Tibial artery (tissue), 4 donors: Measurements from ENCODE around the gene PARP12.

Source experiments
- DNase-seq, 2 donors: peaks; one replicate each; pipeline ENCODE4 v3.0.0-alpha.2; 2019
- H3K27ac ChIP-seq, 2 donors: fragments of 200-600 bp; sonication (generic) in 1 of 2; 1 replicate in 1 of 2; 2 replicates in 1 of 2; pipeline ENCODE4 v1.5.1; 2018 to 2019; ENCODE audit warnings: mild to moderate bottlenecking in 1 of 2
- H3K27me3 ChIP-seq, 2 donors: fragments of 200-600 bp; sonication (generic) in 1 of 2; one replicate each; pipeline versions ENCODE4 v1.5.1 to v1.6.0; 2016 to 2019
- H3K36me3 ChIP-seq, 3 donors: fragments of 200-600 bp; sonication (generic) in 2 of 3; one replicate each; pipeline ENCODE4 v1.5.1; 2016 to 2019; ENCODE audit warnings: mild to moderate bottlenecking in 2 of 3
- H3K4me1 ChIP-seq, 4 donors: fragments of 200-600 bp; sonication (generic) in 2 of 4; 1 replicate in 3 of 4; 2 replicates in 1 of 4; pipeline ENCODE4 v1.5.1; 2016 to 2019
- H3K4me3 ChIP-seq, 2 donors: fragments of 200-600 bp; sonication (generic) in 1 of 2; 1 replicate in 1 of 2; 2 replicates in 1 of 2; pipeline ENCODE4 v1.5.1; 2018 to 2019; ENCODE audit warnings: mild to moderate bottlenecking in 2 of 2
- H3K9me3 ChIP-seq, 3 donors: fragments of 200-600 bp; sonication (generic) in 1 of 3; one replicate each; pipeline ENCODE4 v1.5.1; 2016 to 2019
- intact Hi-C: fragments of 100-400 bp; cut with DNase I; formaldehyde crosslinking; loops from one replicate; pipeline ENCODE4 v1.15.0; 2023; ENCODE audit warnings: low total_unique reads
- TF ChIP-seq, protein P1 (sequence below), 2 experiments: fragments of 200-600 bp in 1 of 2; fragments of 450-650 bp in 1 of 2; IDR thresholded peaks; one replicate each; pipeline ENCODE4 v1.5.1; 2017 to 2019; ENCODE audit warnings: antibody characterized with exemption in 2 of 2, mild to moderate bottlenecking in 1 of 2, moderate library complexity in 1 of 2

PARP12 gene

DNA sequence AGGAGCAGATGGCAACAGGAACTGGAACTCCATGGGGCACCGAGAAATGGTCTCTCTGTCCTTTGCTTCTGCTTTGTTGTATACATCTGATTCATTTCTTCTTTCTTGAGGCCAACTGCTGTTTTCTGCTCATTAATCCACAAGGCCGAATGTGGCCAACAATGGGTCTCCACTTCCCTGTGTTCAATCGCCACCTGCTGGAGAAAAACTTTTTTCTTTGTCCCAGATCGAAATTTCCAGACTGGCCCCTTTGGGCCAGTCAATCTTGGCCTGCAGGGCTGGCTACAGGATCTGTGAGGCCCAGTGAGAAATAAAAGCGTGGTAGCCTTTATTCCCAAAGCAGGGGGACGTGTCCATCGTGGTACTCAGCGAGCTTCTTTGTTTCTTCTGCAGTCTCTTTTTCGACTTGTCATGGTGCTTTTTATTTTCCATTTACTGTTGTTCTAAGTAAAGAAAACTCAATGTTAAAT lies 58.8 kb downstream of the PARP12 start:
- no peak overlapping the region for H3K27ac ChIP-seq
- TF ChIP-seq, protein P1, sequence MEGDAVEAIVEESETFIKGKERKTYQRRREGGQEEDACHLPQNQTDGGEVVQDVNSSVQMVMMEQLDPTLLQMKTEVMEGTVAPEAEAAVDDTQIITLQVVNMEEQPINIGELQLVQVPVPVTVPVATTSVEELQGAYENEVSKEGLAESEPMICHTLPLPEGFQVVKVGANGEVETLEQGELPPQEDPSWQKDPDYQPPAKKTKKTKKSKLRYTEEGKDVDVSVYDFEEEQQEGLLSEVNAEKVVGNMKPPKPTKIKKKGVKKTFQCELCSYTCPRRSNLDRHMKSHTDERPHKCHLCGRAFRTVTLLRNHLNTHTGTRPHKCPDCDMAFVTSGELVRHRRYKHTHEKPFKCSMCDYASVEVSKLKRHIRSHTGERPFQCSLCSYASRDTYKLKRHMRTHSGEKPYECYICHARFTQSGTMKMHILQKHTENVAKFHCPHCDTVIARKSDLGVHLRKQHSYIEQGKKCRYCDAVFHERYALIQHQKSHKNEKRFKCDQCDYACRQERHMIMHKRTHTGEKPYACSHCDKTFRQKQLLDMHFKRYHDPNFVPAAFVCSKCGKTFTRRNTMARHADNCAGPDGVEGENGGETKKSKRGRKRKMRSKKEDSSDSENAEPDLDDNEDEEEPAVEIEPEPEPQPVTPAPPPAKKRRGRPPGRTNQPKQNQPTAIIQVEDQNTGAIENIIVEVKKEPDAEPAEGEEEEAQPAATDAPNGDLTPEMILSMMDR (IDR thresholded peaks at IDR 0.05), result peak; percentile 18 to 24

DNA sequence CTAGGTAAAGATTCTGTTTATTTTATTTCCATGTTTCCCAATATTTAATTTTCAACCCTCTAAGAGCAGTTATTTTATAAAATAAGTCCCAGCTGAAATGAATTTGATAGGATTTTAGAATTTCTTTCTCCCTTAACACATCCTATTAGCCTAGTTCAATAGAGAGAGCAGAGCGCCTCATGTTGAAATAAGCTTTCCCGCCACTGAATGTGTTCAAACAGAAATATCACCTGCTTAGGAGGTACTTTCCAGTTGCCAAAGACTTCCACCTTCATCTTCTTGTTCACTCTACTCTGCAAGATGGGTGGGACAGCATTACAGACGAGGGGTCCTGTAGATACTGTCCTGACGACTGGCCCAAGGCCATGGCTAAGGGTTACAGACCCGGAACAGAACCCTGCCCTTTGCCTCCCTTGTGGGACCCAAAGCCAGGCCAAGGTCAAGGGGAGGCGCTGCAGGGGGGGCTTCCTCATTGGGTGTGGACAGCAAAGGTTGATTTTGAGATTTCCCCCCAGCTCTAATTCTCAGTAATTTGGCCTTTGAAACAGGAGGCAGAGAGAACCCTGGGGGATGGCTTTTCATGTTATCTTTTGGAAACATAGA lies 62.0 kb downstream of the PARP12 start:
- H3K4me1 ChIP-seq, result no peaks in the 10 kb centered on the region
- no peak for DNase-seq
- TF ChIP-seq, protein P1 (IDR thresholded peaks at IDR 0.05), result no peak
- no peaks in the 10 kb centered on the region for H3K36me3 ChIP-seq
- intact Hi-C loops, result loop anchor here (10.0 kb wide), 3 partner anchors 216 to 506 kb away; no protein-coding TSS in a partner anchor
- no peaks in the 10 kb centered on the region for H3K27me3 ChIP-seq
- H3K4me3 ChIP-seq, result no peak overlapping the region
- no peak overlapping the region for H3K27ac ChIP-seq
- no peaks in the 10 kb centered on the region for H3K9me3 ChIP-seq

More for the DNA sequence above, 58.8 kb downstream of the PARP12 start:
- H3K9me3 ChIP-seq, result no peaks in the 10 kb centered on the region
- no peaks in the 10 kb centered on the region for H3K36me3 ChIP-seq
- H3K4me3 ChIP-seq, result no peak overlapping the region
- DNase-seq, result peak in 1 of 2 donors; percentile 55
- intact Hi-C loops, result loop anchor here (2.0 to 10.0 kb wide), 4 partner anchors 219 to 509 kb away; no protein-coding TSS in a partner anchor
- H3K27me3 ChIP-seq, result no peaks in the 10 kb centered on the region
- no peaks in the 10 kb centered on the region for H3K4me1 ChIP-seq

DNA sequence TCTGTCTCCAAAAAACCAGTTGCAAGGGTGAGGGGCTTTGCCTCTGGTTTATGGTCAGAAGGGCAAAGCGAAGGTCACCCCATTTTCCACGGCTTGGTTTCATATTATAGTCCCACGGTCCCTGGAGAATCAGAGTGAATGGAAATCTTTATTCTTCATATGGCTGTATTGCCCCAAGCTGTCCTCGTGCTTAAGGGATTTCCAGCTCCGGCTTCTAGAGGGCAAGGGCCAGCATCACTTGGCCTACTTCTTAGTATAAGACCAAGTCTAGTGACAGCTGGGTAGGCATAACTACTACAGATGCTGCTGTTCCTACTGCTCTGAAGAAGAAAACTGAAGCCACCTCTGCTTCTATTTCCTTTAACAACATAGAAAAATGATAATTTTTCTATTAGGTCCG lies 63.2 kb downstream of the PARP12 start:
- intact Hi-C loops, result no loop called here
- no peaks in the 10 kb centered on the region for H3K27me3 ChIP-seq
- no peaks in the 10 kb centered on the region for H3K4me1 ChIP-seq
- no peaks in the 10 kb centered on the region for H3K9me3 ChIP-seq
- H3K4me3 ChIP-seq, result no peak overlapping the region
- no peak for DNase-seq
- no peaks in the 10 kb centered on the region for H3K36me3 ChIP-seq
- TF ChIP-seq, protein P1 (IDR thresholded peaks at IDR 0.05), result no peak
- no peak overlapping the region for H3K27ac ChIP-seq

DNA sequence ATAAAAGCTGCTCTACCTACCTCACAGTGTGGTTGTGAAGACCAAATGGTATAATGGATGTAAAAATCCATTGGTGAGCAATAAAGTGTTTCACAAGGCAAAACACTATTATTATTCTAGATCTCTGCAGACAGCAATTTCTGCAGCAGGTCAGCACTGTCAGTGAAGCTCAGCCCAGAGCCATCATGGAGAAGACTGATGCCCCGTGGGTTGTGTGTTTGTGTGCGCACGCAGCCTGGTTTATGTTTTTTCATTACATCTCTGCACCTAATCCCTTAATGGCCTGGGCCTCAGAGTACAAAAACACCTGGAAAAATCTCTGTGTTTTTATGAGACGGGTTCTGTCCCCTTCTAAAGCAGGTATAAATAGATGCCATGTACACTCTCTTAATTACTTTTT lies 64.2 kb downstream of the PARP12 start:
- intact Hi-C loops, result no loop called here

DNA sequence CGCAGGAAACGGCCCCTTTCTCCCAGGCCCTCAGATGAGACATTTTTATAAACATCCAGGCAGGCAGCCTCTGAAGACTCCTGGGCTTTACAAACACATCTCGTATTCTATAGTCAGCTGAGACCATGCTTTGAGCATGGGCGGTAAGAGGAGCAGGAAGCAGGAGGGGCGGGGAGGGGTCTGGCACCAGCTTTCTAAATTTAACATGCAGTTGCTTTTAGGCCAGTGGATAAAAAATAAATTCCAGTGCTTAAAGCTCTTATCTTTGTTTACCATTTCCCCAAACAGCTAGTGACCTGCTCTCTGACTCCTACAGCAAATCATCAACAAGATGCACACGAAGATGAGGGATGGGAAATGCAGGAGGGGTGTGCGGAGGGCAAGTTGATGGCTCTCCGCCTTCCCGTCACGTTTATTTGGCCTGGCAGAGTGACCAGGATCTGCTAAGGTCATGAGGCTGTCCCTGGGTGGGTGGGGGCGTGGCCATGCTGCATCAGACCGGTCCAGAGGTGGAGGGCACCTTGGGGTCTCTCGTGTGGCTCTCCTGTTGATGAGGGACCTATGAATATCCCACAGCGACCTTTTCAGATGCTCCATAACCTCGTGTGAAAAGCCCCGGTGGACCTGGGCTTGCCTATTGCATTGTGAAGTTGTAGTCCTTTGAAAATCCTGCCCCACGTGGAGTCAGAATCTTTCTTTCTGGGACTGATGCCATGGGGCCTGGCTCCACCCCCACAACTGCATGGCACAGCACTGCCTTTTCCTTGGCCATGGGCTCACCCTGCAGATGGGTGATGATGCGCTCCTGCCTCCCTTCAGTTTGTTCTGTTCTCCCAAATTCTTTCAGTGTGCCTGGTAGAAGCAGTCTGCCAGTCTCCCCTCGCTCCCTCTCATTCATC lies 67.5 kb downstream of the PARP12 start:
- Histone ChIP-seq H3K4me1 (no peaks in the 10 kb centered on the region), H3K4me3 (no peak overlapping the region), H3K27me3 (no peaks in the 10 kb centered on the region), H3K36me3 (no peaks in the 10 kb centered on the region), H3K9me3 (no peaks in the 10 kb centered on the region), H3K27ac (no peak overlapping the region)
- intact Hi-C loops, result no loop called here
- DNase-seq, result peak in 1 of 2 donors; percentile 65
- TF ChIP-seq, protein P1 (IDR thresholded peaks at IDR 0.05), result no peak

More for the DNA sequence above, 64.2 kb downstream of the PARP12 start:
- Histone ChIP-seq H3K36me3 (no peaks in the 10 kb centered on the region), H3K9me3 (no peaks in the 10 kb centered on the region), H3K27me3 (no peaks in the 10 kb centered on the region), H3K27ac (no peak overlapping the region), H3K4me3 (no peak overlapping the region), H3K4me1 (no peaks in the 10 kb centered on the region)
- TF ChIP-seq, protein P1 (IDR thresholded peaks at IDR 0.05), result no peak
- no peak for DNase-seq
